Body of pancreas (tissue), 4 donors: ENCODE results near the gene SMURF2. TPM values are rescaled to one million over a fixed set of nuclear protein-coding genes. Genes with fewer than 3 reads are reported as not detected.
A peak's percentile ranks its signal among the peaks of the same experiment; 100 is the strongest.

Experiments
- ATAC-seq: fragments of 150-250 bp; one replicate; pipeline ENCODE4 v1.9.1; 2016
- DNase-seq, 4 donors: peaks; one replicate each; pipeline ENCODE4 v3.0.0-alpha.2; 2019
- H3K27ac ChIP-seq, 4 donors: fragments of 200-600 bp; sonication (generic); 1 replicate in 3 of 4; 2 replicates in 1 of 4; pipeline versions ENCODE4 v1.5.1 to v1.6.1; 2016 to 2019; ENCODE audit warnings: mild to moderate bottlenecking in 1 of 4, mixed read lengths in 1 of 4, moderate library complexity in 1 of 4
- H3K27me3 ChIP-seq, 2 donors: fragments of 200-600 bp; sonication (generic); one replicate each; pipeline ENCODE4 v1.6.0; 2016; ENCODE audit warnings: mild to moderate bottlenecking in 1 of 2
- H3K36me3 ChIP-seq, 2 donors: fragments of 200-600 bp; sonication (generic); replicated peaks in 1 of 2; 2 replicates each; pipeline ENCODE4 v1.5.1; 2016; ENCODE audit warnings: low read depth in 2 of 2; ENCODE audit not compliant: insufficient read depth in 1 of 2
- H3K4me1 ChIP-seq: fragments of 200-600 bp; sonication (generic); one replicate; pipeline ENCODE4 v1.6.0; 2016
- H3K4me3 ChIP-seq, 2 donors: fragments of 200-600 bp; sonication (generic); 1 replicate in 1 of 2; 2 replicates in 1 of 2; pipeline ENCODE4 v1.5.1; 2016 to 2019
- H3K9me3 ChIP-seq, 3 donors: fragments of 200-600 bp; sonication (generic); 1 replicate in 2 of 3; 2 replicates in 1 of 3; pipeline ENCODE4 v1.5.1; 2016
- CTCF ChIP-seq, 7 experiments: fragments of 450-650 bp in 4 of 7; fragments of 200-600 bp in 3 of 7; sonication (generic) in 3 of 7; IDR thresholded peaks; one replicate each; pipeline ENCODE4 v1.5.1; 2016 to 2019; ENCODE audit warnings: antibody characterized with exemption in 7 of 7
- POLR2A ChIP-seq, 3 donors: fragments of 450-650 bp; IDR thresholded peaks; one replicate each; pipeline ENCODE4 v1.6.1; 2016; ENCODE audit warnings: antibody characterized with exemption in 3 of 3, mild to moderate bottlenecking in 2 of 3
- WGBS, 2 donors: methylation state at CpG; one replicate each; pipeline ENCODE4 v1.1.5; 2017; 5-methylcytosine and 5-hydroxymethylcytosine counted together
- intact Hi-C: fragments of 100-400 bp; cut with DNase I; formaldehyde crosslinking; loops from one replicate; pipeline ENCODE4 v1.15.1; 2023
- total RNA-seq, 2 donors: library from RNA; depleted of rRNA; stranded (reverse); fragments of >200 nt; gene quantifications; one replicate each; pipeline ENCODE4 v1.1.0, GENCODE V29; 2016

The SMURF2 gene
- total RNA-seq, 2 donors from 2014 or later: 10.6 to 15.5 TPM

DNA sequence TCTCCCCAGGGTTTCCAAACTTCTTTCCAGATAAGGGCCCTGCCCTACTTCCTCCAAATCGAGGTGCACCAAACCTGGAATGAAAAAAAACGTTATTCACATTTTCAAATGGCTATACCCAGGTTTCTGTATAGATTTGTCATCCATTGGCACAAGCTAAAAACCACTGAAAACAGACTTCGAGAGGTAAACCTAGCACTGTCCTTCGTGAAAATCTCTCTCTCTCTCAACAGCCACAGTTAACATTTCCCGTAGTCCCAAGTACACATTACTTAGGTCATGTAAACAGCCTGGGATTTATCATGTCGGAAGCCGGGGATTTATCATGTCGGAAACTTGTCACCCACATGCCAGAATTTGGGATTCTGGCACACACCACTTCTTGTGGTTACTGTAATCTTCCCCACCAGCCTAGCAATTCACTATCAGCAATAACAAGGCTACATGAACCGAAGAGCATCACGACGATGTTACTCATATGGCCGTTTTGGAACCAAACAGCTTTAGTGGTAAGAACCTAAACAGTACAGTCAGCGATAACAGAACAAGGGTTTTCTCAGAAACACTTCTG is 157.3 kb downstream of the SMURF2 start:
- DNase-seq (peak in 2 of 4 donors; percentile 25 to 26), ATAC-seq (no peak)
- Histone ChIP-seq H3K36me3 (peaks cover 22 to 39% of the 10 kb centered on the region in 2 donors), H3K4me3 (peak overlapping the region; percentile 62 to 71), H3K27me3 (no peaks in the 10 kb centered on the region), H3K4me1 (peaks cover 54% of the 10 kb centered on the region), H3K27ac (peak overlapping the region; percentile 100), H3K9me3 (no peaks in the 10 kb centered on the region)
- WGBS, 2 donors: 1% methylated on average over 13 of the region's 13 CpGs
- TF ChIP-seq CTCF (IDR thresholded peaks at IDR 0.05) (no peak), POLR2A (IDR thresholded peaks at IDR 0.05) (no peak)
- intact Hi-C loops: no loop called here

- H3K36me3 ChIP-seq: peaks cover 23 to 41% of the 10 kb centered on the region in 2 donors
- H3K4me1 ChIP-seq: peaks cover 54% of the 10 kb centered on the region
- WGBS, 2 donors: 11 to 13% methylated on average over 7 of the region's 7 CpGs
- ATAC-seq (no peak), DNase-seq (no peak)
- H3K27ac ChIP-seq: peak overlapping the region in 3 of 4 donors; percentile 100
- intact Hi-C loops: no loop called here
- no peaks in the 10 kb centered on the region for H3K9me3 ChIP-seq
- no peaks in the 10 kb centered on the region for H3K27me3 ChIP-seq
- TF ChIP-seq CTCF (IDR thresholded peaks at IDR 0.05) (no peak), POLR2A (IDR thresholded peaks at IDR 0.05) (no peak)
- peak overlapping the region in 1 of 2 donors; percentile 62 for H3K4me3 ChIP-seq
These were observed 158.0 kb downstream of the SMURF2 start for GRCh38 chr17:64503821-64504768.

GRCh38 chr17:64503341-64503740 is 158.8 kb downstream of the SMURF2 start:
- 46 to 49% methylated on average over 5 of the region's 5 CpGs for WGBS, 2 donors
- Histone ChIP-seq H3K27ac (peak overlapping the region in 2 of 4 donors; percentile 12 to 35), H3K27me3 (no peaks in the 10 kb centered on the region), H3K4me1 (peaks cover 55% of the 10 kb centered on the region), H3K4me3 (no peak overlapping the region), H3K9me3 (no peaks in the 10 kb centered on the region), H3K36me3 (peaks cover 23 to 41% of the 10 kb centered on the region in 2 donors)
- DNase-seq (no peak), ATAC-seq (no peak)
- intact Hi-C loops: no loop called here
- TF ChIP-seq CTCF (IDR thresholded peaks at IDR 0.05): no peak
- TF ChIP-seq POLR2A (IDR thresholded peaks at IDR 0.05): no peak

GRCh38 chr17:64502809-64503208 is 159.3 kb downstream of the SMURF2 start:
- WGBS, 2 donors: 67 to 76% methylated on average over 2 of the region's 2 CpGs
- intact Hi-C loops: no loop called here
- TF ChIP-seq CTCF (IDR thresholded peaks at IDR 0.05): no peak
- no peak for TF ChIP-seq POLR2A (IDR thresholded peaks at IDR 0.05)

More at GRCh38 chr17:64502809-64503208, 159.3 kb downstream of the SMURF2 start:
- H3K27ac ChIP-seq: peak overlapping the region in 2 of 4 donors; percentile 12 to 35
- no peaks in the 10 kb centered on the region for H3K9me3 ChIP-seq
- ATAC-seq (no peak), DNase-seq (no peak)
- no peak overlapping the region for H3K4me3 ChIP-seq
- H3K4me1 ChIP-seq: peaks cover 55% of the 10 kb centered on the region
- no peaks in the 10 kb centered on the region for H3K27me3 ChIP-seq
- H3K36me3 ChIP-seq: peaks cover 23 to 41% of the 10 kb centered on the region in 2 donors
